Memory B cell (primary cell): Measurements from ENCODE around the gene MRPS14.

ENCODE experiments used
- ATAC-seq: fragments of 150-1000 bp; cut with Tn5 transposase; 2 replicates; pipeline ENCODE4 v1.10.0; 2021; ENCODE audit warnings: low read depth, mild to moderate bottlenecking, moderate library complexity
- DNase-seq, 2 donors: peaks; one replicate each; pipeline ENCODE4 v3.0.0; 2022; ENCODE audit warnings: low spot score in 2 of 2
- H3K27ac Mint-ChIP-seq: one replicate; pipeline ENCODE4 v1.8.0; 2022; ENCODE audit warnings: mild to moderate bottlenecking, moderate library complexity, mixed read lengths
- H3K27me3 Mint-ChIP-seq: one replicate; pipeline ENCODE4 v1.8.0; 2022; ENCODE audit warnings: mixed read lengths
- H3K36me3 Mint-ChIP-seq: one replicate; pipeline ENCODE4 v1.8.0; 2022; ENCODE audit warnings: mild to moderate bottlenecking, mixed read lengths
- H3K4me1 Mint-ChIP-seq: one replicate; pipeline ENCODE4 v1.8.0; 2022; ENCODE audit warnings: mixed read lengths
- H3K4me3 Mint-ChIP-seq: one replicate; pipeline ENCODE4 v1.8.0; 2022; ENCODE audit warnings: mild to moderate bottlenecking, moderate library complexity, mixed read lengths
- H3K9me3 Mint-ChIP-seq: one replicate; pipeline ENCODE4 v1.8.0; 2022; ENCODE audit warnings: mixed read lengths

Gene MRPS14

DNA sequence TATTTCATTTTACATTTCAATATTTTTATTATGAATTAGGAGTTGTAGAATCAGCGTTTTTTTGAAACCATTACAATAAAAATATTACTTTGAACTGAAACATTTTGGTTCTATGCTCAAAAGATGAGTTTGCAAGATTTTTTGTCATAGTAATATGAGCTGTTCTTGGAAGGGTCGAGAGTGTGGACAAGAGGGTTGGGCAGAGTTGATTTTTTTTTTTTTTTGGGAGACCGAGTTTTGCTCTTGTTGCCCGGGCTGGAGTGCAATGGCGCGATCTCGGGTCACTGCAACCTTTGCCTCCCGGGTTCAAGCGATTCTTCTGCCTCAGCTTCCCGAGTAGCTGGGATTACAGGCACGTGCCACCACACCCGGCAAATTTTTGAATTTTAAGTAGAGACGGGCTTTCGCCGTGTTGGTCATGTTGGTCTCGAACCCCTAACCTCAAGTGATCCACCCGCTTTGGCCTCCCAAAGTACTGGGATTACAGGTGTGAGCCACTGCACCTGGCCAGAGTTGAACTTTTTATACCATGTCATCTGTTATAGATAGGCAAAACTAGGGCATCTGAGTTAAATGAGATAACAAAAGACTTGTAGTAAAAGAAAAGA is 20.2 kb downstream of the MRPS14 start:
- no peak for ATAC-seq
- Mint-ChIP-seq H3K4me1 (peaks cover 25% of the 10 kb centered on the region), H3K27ac (no peak overlapping the region), H3K36me3 (peaks cover 9% of the 10 kb centered on the region), H3K27me3 (no peaks in the 10 kb centered on the region), H3K9me3 (no peaks in the 10 kb centered on the region), H3K4me3 (no peak overlapping the region)
- no peak for DNase-seq

DNA sequence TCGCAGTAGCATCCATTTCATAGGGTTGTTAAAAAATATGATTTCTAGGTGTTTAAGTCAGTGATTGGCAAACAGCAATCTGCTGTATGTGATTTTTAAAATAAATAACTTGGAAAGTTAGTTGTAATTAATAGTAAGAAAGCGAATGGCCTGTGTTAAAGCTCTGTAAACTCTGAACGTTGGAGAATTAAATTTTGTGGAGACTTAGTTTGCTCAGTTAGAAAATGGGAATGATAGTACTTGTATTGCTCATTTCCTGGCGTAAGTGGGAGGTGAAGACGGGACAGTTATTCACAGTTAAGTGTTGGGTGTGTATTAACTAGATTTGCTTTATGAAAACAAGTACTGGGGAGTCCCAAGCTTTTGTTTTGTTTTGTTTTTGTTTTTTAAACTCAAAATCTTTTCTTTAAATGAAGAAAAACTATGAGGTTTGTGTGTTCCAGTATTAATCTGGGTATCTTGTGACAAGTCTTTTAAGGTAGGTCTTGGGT is 22.5 kb downstream of the MRPS14 start:
- ATAC-seq (no peak), DNase-seq (no peak)
- no peak overlapping the region for H3K27ac Mint-ChIP-seq
- H3K4me3 Mint-ChIP-seq, result no peak overlapping the region
- no peaks in the 10 kb centered on the region for H3K27me3 Mint-ChIP-seq
- H3K4me1 Mint-ChIP-seq, result peaks cover 30% of the 10 kb centered on the region
- H3K36me3 Mint-ChIP-seq, result peaks cover 8% of the 10 kb centered on the region
- H3K9me3 Mint-ChIP-seq, result no peaks in the 10 kb centered on the region

DNA sequence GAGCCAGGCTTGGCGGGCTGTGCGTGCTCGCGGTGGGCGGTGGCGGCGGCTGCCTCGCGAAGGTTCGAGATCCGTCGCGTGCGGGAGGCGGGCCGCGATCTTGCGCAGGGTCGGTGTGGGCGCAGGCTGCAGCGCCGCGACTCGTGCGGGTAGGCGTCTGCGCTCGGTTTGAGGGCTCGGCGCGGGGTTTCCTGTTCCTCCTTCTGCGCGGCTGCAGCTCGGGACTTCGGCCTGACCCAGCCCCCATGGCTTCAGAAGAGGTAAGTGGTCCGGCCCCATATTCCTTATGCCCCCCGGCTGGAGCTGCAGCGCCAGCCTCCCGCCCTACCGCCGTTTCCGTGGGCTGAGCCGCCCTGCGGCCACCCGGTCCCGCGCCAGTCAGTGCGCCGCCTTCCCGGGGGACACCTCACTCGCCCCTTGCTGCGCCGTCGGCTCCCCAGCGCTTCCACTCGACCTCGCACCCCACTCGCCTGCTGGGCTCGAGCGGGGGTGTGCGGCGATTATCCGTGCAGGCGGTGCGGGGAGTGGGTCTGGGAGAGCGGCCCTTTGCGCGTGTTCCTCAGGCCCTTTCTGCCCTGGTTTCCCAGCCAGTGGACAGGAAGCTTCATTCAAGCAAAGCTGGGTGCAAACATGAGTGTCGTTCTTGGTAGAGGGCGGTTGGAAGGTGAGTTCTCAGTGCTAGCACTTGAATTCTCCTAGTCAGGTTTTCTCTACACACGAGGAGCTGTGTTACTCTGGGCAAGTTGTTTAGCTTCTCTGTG is 23.1 kb downstream of the MRPS14 start, which contains the start of gene CACYBP:
CACYBP (plus strand) TSS at position 12 of the 761 bp plus-strand sequence; CDS start at position 246, 234 bp downstream.
- Mint-ChIP-seq H3K27me3 (no peaks in the 10 kb centered on the region), H3K9me3 (no peaks in the 10 kb centered on the region), H3K36me3 (peaks cover 5% of the 10 kb centered on the region), H3K27ac (no peak within 1 kb of the TSS), H3K4me3 (no peak within 1 kb of the TSS), H3K4me1 (peaks cover 28% of the 10 kb centered on the region)
- DNase-seq (peak in 1 of 2 donors; percentile 88), ATAC-seq (no peak)

DNA sequence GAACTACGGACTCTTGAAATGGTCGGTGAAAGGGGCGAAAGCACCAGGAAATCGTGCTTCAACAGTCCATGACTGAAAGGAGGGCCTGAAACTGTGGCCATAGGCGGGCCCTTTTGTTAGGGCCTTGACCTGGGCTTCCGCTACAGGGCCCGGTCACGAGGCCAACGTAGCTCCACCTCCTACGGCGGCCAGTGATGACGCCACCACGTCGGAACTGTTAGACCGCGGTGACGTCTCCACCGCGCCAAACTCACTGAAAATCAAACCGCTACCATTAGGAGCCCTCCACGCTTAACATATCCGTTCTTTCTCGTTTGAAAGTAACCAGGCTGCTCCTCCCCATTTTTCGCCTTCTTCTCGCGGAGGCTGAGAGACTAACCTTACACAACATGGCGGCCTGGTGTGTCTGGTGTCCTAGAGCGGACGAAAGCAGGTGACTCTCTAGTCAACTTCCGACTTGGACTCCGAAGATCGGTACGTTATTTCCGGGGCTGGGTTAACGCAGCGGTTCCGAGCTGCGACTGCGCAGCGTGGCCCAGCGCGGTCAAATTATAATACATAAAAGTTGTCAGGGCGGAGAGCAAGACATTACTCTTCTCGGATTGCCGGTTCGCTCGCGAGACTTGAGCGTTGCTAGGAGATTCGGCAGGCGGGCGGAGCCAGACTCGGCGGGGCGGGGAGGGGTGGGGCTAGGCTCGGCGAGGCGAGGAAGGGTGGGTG is 23.8 kb downstream of the MRPS14 start:
- Mint-ChIP-seq H3K27me3 (no peaks in the 10 kb centered on the region), H3K36me3 (peaks cover 4% of the 10 kb centered on the region), H3K9me3 (no peaks in the 10 kb centered on the region), H3K4me3 (no peak overlapping the region), H3K4me1 (peaks cover 25% of the 10 kb centered on the region), H3K27ac (no peak overlapping the region)
- DNase-seq, result peak; percentile 91 to 95
- peak; percentile 72 for ATAC-seq

DNA sequence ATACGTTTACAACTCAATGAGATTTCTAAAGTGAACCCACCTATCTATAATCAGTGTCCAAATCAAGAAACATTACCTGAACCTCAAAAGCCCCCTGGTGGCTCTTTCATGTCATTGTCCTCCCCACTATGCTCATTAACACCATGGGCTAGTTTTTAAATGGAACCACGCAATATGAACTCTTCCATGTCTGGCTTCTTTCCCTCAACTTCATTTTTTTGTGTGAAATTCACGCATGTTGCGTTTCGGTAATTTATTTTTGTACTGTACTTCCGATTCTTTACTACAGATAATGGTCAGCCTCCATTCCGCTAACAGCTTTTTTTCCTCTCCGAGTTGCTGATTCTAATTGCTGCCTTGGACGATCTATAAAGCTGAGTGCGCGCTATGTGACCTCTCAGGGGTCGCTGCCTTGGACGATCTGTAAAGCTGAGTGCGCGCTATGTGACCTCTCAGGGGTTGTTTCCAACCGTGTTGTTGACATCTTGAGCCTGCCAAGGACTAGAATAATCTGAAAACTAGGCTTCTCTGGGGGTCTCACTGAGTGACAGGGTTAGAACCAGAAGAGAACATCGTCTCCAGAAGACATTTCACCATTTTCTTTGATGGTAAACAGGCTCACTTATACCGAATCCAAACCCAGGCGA is 24.5 kb downstream of the MRPS14 start:
- DNase-seq (peak in 1 of 2 donors; percentile 58), ATAC-seq (peak; percentile 10)
- H3K27me3 Mint-ChIP-seq, result no peaks in the 10 kb centered on the region
- H3K4me3 Mint-ChIP-seq, result no peak overlapping the region
- peaks cover 24% of the 10 kb centered on the region for H3K4me1 Mint-ChIP-seq
- no peaks in the 10 kb centered on the region for H3K9me3 Mint-ChIP-seq
- no peak overlapping the region for H3K27ac Mint-ChIP-seq
- peaks cover 3% of the 10 kb centered on the region for H3K36me3 Mint-ChIP-seq

DNA sequence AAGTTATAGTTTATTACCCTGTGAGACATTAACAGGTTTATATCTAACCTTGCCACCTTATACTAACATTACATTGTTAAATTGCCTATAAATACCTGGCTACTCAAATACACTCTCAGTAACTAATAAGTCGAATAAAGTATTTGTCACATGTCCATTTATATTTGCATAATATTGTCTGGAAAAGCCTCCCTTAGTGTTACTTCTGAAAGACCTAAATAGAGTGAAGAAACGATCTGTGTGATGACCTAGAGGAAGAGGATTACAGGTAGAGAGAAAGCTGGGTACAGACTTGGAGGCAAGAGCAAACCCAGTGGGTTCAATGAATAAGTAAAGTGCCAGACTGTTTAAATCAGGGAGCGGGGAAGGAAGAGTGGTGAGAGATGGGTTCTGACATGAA is 26.2 kb downstream of the MRPS14 start:
- Mint-ChIP-seq H3K4me1 (peaks cover 18% of the 10 kb centered on the region), H3K4me3 (no peak overlapping the region), H3K36me3 (peaks cover 3% of the 10 kb centered on the region), H3K27me3 (no peaks in the 10 kb centered on the region), H3K9me3 (no peaks in the 10 kb centered on the region), H3K27ac (no peak overlapping the region)
- no peak for DNase-seq
- ATAC-seq, result no peak

DNA sequence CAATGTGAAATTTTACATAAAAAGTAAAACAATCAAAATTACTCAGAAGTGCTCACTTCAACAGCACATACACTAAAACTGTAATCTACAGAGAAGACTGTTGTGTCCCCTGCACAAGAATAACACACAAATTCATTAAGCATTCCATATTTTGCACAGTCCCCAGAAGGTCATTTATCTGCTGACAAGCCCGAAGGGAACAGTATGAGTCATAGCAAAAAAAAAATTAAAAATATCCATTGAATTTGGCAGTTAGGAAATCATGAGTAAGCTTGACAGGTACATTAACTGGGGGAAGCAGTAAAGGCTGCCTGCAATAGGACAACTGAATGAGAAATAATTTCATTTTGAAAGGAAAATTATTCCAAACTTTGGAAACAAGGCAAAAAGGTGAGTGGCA is 26.7 kb downstream of the MRPS14 start:
- peaks cover 16% of the 10 kb centered on the region for H3K4me1 Mint-ChIP-seq
- H3K27ac Mint-ChIP-seq, result no peak overlapping the region
- H3K9me3 Mint-ChIP-seq, result no peaks in the 10 kb centered on the region
- no peak overlapping the region for H3K4me3 Mint-ChIP-seq
- no peak for ATAC-seq
- no peaks in the 10 kb centered on the region for H3K27me3 Mint-ChIP-seq
- H3K36me3 Mint-ChIP-seq, result peaks cover 3% of the 10 kb centered on the region
- no peak for DNase-seq

DNA sequence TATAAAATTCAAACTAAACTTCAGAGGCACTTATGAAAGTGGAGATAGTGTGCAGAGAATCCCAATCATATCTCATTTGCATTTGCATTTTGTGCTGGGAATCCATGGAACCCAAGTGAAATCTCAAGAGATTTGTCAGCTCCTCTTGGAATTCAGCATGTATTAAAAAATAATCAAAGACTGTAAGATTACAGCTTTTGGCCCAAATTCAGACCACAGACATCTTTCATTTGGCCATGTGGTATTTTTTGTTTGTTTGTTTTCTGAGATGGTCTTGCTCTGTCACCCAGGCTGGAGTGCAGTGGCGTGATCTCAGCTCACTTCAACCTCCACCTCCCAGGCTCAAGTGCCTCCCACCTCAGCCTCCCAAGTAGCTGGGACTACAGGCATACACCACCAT is 27.3 kb downstream of the MRPS14 start:
- Mint-ChIP-seq H3K9me3 (no peaks in the 10 kb centered on the region), H3K4me1 (peaks cover 11% of the 10 kb centered on the region)
- DNase-seq, result no peak

DNA sequence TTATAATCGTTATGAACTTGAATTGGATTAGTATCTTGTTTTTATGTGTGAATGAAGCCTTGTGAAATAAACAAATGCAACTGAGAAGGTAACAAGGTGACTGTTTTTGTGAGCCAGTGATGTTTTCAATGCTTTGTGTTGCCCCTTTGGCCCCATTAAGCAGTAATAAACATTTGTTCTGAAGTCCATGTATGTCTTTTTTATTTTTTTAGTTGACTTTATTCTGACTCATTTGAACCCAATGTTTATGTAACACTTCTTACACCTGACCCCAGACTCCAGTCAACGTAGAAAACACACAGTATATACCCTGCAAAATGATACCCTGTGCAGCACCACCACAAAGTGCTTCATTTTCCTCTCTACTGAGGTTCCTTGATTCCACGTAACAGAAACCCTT is 28.1 kb downstream of the MRPS14 start:
- no peak overlapping the region for H3K4me3 Mint-ChIP-seq

More for the DNA sequence above, 27.3 kb downstream of the MRPS14 start:
- no peak overlapping the region for H3K4me3 Mint-ChIP-seq
- peaks cover 3% of the 10 kb centered on the region for H3K36me3 Mint-ChIP-seq
- H3K27me3 Mint-ChIP-seq, result no peaks in the 10 kb centered on the region
- ATAC-seq, result no peak
- H3K27ac Mint-ChIP-seq, result no peak overlapping the region

DNA sequence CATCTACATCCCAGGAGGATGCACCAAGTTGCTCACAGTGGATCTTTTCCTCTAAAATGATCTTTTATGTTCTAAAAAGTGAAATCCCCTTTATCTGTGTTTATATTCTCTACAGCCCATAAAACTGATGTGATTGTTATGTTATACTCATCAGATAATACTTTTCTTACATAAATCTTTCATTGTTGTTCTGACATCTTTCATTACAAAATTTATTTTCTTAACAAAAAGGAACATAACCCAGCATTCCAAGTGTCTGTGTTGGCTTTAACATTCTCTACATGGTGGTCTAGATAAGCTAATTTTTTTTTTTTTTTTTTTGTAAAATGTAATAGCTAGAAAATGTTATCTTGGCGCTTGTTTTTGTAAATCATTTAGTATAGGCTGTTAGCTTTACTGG is 31.8 kb downstream of the MRPS14 start:
- H3K9me3 Mint-ChIP-seq, result no peaks in the 10 kb centered on the region
- peaks cover 14% of the 10 kb centered on the region for H3K36me3 Mint-ChIP-seq
- H3K27ac Mint-ChIP-seq, result no peak overlapping the region
- peaks cover 11% of the 10 kb centered on the region for H3K4me1 Mint-ChIP-seq
- DNase-seq, result no peak
- no peak for ATAC-seq
- H3K4me3 Mint-ChIP-seq, result no peak overlapping the region
- H3K27me3 Mint-ChIP-seq, result no peaks in the 10 kb centered on the region

More for the DNA sequence above, 28.1 kb downstream of the MRPS14 start:
- Mint-ChIP-seq H3K27ac (no peak overlapping the region), H3K27me3 (no peaks in the 10 kb centered on the region), H3K9me3 (no peaks in the 10 kb centered on the region), H3K4me1 (peaks cover 5% of the 10 kb centered on the region), H3K36me3 (peaks cover 3% of the 10 kb centered on the region)
- DNase-seq (no peak), ATAC-seq (no peak)

DNA sequence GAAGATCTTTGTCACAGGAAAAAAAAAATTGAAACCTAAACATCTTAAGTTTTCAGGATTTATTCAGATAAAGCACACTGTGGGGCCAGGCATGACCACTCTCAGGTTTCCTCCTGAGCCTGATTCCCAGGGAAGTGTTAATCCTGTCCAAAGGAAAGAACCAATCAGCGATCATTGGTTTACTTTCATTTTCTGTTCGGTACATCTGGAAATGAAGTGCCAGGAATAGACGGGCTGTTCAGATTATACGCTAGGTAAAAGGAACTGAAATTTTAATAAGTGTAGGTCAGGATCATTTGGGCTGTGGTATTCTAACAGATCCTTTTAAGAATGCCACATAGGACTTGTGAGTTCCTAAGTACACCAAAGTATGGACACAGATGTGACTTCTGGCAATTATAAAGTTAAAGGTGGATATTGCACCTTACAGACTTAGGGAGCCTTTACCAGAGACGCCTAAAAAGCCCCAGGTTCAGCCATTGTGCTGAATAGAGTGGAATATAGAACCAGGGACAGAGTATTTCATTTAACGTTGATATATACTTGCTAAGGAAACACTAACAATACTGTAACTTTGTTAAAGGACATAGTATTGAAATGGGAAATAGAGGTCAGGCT is 32.7 kb downstream of the MRPS14 start:
- H3K9me3 Mint-ChIP-seq, result no peaks in the 10 kb centered on the region
- H3K4me3 Mint-ChIP-seq, result peak overlapping the region; percentile 78
- H3K36me3 Mint-ChIP-seq, result peaks cover 16% of the 10 kb centered on the region
- H3K4me1 Mint-ChIP-seq, result peaks cover 11% of the 10 kb centered on the region
- peak overlapping the region; percentile 95 for H3K27ac Mint-ChIP-seq
- peak; percentile 86 for ATAC-seq
- DNase-seq, result no peak
- no peaks in the 10 kb centered on the region for H3K27me3 Mint-ChIP-seq

DNA sequence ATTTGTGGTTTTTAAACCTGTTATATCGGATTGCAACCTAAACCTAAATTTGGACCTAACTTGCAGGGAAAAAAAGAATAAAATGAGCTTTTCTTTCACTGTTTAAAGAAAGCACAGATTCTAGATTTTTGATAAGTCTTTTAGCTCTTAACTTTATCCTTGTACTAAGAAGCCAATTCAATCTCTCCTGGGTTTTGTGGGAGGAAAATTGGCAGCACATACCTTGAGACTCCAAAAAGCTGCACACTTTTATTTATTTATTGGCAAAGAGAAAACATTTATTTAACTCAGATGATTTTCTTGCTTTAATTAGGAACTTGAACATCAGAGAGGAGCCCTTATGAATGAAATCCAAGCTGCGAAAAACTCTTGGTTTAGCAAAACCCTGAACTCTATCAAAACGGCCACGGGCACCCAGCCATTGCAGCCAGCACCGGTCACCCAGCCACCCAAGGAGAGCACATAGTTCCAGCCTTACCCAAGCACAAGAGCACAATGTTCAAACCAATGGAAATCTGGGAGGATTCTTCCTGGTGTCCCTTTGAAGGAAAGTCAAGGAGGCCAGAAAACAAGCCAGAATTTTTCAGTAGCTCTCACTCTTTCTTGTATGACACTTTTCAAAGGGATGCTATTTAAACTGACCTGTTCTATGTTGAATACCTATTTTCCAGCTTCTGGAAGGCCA is 33.5 kb downstream of the MRPS14 start:
- Mint-ChIP-seq H3K27me3 (no peaks in the 10 kb centered on the region), H3K4me1 (peaks cover 11% of the 10 kb centered on the region), H3K9me3 (no peaks in the 10 kb centered on the region), H3K36me3 (peaks cover 18% of the 10 kb centered on the region), H3K27ac (peak overlapping the region; percentile 95), H3K4me3 (peak overlapping the region; percentile 46)
- no peak for ATAC-seq
- no peak for DNase-seq

DNA sequence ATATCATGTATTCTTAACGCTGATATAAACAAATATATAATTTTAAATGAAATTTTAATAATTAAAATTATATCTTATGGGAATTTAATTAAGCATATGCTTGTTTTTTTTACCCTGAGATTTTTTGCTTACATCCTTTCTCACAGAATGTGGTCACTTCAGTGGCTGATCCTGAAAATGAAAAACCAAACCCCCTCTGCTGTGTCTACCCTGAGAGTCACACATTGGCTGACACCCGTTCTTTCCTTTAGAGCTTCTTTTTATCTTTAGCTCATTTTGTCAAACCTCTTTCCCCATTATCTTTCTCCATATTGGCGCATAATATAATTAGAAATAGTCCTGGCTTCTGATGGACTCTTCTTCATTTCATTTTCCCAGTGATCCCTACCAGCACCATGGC is 34.2 kb downstream of the MRPS14 start:
- Mint-ChIP-seq H3K4me3 (no peak overlapping the region), H3K36me3 (peaks cover 20% of the 10 kb centered on the region), H3K27ac (peak overlapping the region; percentile 95), H3K9me3 (no peaks in the 10 kb centered on the region), H3K4me1 (peaks cover 11% of the 10 kb centered on the region), H3K27me3 (no peaks in the 10 kb centered on the region)
- no peak for ATAC-seq
- no peak for DNase-seq
